HG03175 (cell line): ENCODE results near the gene RGS6.

Experiments used
- ATAC-seq: cut with Tn5 transposase; IDR thresholded peaks from one replicate; pipeline ENCODE4 v1.9.1; 2021; ENCODE audit warnings: mild to moderate bottlenecking, moderate library complexity; ENCODE audit not compliant: unreplicated experiment

RGS6 gene

GRCh38 chr14:72154645-72155378, 222.6 kb downstream of the RGS6 start:
- no peak for ATAC-seq

- no peak for ATAC-seq
Measured at GRCh38 chr14:72155379-72155993, 223.3 kb downstream of the RGS6 start.

GRCh38 chr14:72164420-72165228, 232.4 kb downstream of the RGS6 start:
- ATAC-seq, result no peak

- no peak for ATAC-seq
Measured at GRCh38 chr14:72165229-72165698, 233.0 kb downstream of the RGS6 start.

- no peak for ATAC-seq
Measured at GRCh38 chr14:72169521-72169920, 237.3 kb downstream of the RGS6 start.

- ATAC-seq, result no peak
Measured at GRCh38 chr14:72172049-72172448, 239.8 kb downstream of the RGS6 start.

- no peak for ATAC-seq
Measured at GRCh38 chr14:72172597-72172996, 240.4 kb downstream of the RGS6 start.

- no peak for ATAC-seq
Measured at GRCh38 chr14:72173038-72173720, 240.9 kb downstream of the RGS6 start.

GRCh38 chr14:72177251-72177650, 245.0 kb downstream of the RGS6 start:
- ATAC-seq, result no peak

- no peak for ATAC-seq
Measured at GRCh38 chr14:72178517-72178916, 246.3 kb downstream of the RGS6 start.

GRCh38 chr14:72182708-72183432, 250.6 kb downstream of the RGS6 start:
- ATAC-seq, result no peak

- ATAC-seq, result no peak
Measured at GRCh38 chr14:72183631-72184030, 251.4 kb downstream of the RGS6 start.

GRCh38 chr14:72186523-72186922, 254.3 kb downstream of the RGS6 start:
- no peak for ATAC-seq

- no peak for ATAC-seq
Measured at GRCh38 chr14:72196237-72197015, 264.2 kb downstream of the RGS6 start.

- no peak for ATAC-seq
Measured at GRCh38 chr14:72201645-72202044, 269.4 kb downstream of the RGS6 start.

- no peak for ATAC-seq
Measured at GRCh38 chr14:72213424-72213823, 281.2 kb downstream of the RGS6 start.

GRCh38 chr14:72215080-72215479, 282.9 kb downstream of the RGS6 start:
- ATAC-seq, result no peak

- no peak for ATAC-seq
Measured at GRCh38 chr14:72217135-72217534, 284.9 kb downstream of the RGS6 start.

- ATAC-seq, result no peak
Measured at GRCh38 chr14:72222046-72222445, 289.8 kb downstream of the RGS6 start.

- ATAC-seq, result no peak
Measured at GRCh38 chr14:72236629-72237028, 304.4 kb downstream of the RGS6 start.
